HG02981 (cell line): ENCODE results near the gene KLK7.

Experiments
- ATAC-seq: cut with Tn5 transposase; IDR thresholded peaks from one replicate; pipeline ENCODE4 v1.9.1; 2021; ENCODE audit warnings: mild to moderate bottlenecking, moderate library complexity; ENCODE audit not compliant: unreplicated experiment

Gene KLK7

GRCh38 chr19:50939596-50939995 lies 44.1 kb downstream of the KLK7 start:
- ATAC-seq, result no peak

GRCh38 chr19:50933640-50934039 lies 50.1 kb downstream of the KLK7 start:
- ATAC-seq, result no peak

GRCh38 chr19:50932690-50933083 lies 51.0 kb downstream of the KLK7 start:
- ATAC-seq, result no peak

GRCh38 chr19:50932018-50932689 lies 51.6 kb downstream of the KLK7 start:
- no peak for ATAC-seq

- ATAC-seq, result no peak
Measured at GRCh38 chr19:50931023-50931422, 52.7 kb downstream of the KLK7 start.

GRCh38 chr19:50928831-50929230 lies 54.9 kb downstream of the KLK7 start:
- no peak for ATAC-seq
